Cerebellar nuclear complex (tissue), 1 donor: ENCODE data around the gene RHBDL2.
"Not testable (repeated sequence)": the region's sequence is repeated elsewhere in the genome, so short reads cannot be mapped to it uniquely, and the experiment has no call there.

Experiments
- DNase-seq, 2 experiments: peaks; one replicate each; lab custom pipeline; 2025; lab: John Stamatoyannopoulos, UW

The RHBDL2 gene

DNA sequence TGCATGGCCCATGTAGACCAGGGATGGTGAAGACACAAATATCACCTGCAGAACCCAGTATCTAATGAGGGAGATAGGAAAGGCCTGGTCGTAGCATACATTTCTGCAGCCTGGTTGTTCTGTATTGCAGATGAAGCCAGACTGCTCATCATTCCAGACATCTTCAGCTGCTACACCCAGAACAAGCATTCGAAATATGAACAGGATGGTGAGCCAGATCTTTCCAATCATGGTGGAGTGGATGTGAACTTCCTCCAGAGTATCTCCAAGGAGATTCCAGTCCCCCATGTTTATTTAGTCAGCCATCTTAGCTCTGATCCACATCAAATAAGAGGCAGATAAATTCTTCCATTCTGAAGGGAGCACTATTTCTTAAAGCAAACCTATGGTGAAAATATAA, 65.8 kb downstream of the RHBDL2 start:
- DNase-seq: no peak

DNA sequence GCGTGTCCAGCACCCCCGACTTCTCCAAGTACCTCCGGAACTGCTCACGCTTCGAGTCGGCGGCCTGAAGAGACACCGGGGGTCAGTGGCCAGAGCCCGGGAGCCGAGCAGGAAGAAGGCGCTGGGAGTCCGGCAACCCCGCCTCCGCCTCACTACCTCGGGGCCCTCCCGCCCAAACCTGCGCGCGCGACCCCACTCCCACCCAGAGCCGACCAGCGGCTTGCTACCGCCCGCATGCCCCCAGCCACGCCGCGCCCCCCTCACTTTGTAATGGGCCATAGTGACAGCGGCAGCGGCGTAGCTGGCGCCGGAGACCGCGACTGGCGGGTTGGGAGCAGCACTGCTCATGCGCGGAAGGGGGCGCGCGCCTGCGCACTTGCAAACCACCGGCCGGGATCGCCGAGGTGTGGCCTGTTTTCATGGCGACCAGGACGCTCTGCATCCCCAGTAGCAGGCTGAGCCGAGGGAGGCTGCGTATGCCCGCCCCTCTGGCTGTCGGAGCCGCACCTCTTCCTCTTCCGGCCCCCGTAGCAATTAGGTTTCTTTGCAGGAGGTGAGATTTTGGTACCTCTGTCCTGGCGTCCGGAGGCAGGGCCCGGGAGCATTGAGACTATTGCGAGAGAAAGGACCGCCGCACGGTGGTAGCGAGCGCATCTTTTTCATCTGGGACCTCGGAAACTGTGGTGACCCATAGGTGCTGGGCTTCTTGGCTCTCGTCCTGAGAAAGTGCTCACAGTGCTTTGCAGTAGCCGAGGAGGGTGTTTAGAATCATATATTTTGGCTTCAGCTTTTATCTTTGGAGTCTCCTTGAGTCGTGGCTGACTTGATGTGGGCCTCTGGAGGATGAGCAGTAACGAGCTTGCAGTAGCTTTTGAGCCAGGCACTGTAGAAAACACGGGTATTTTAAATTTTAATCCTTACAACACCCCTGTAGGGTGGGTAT, 68.3 kb downstream of the RHBDL2 start, which contains the start of gene MYCBP:
Gene MYCBP, minus strand, starts transcription at position 322 of the 943 bp plus-strand sequence. Its CDS starts 43 bp downstream, at position 279.
- peak; percentile 89 to 92 for DNase-seq

DNA sequence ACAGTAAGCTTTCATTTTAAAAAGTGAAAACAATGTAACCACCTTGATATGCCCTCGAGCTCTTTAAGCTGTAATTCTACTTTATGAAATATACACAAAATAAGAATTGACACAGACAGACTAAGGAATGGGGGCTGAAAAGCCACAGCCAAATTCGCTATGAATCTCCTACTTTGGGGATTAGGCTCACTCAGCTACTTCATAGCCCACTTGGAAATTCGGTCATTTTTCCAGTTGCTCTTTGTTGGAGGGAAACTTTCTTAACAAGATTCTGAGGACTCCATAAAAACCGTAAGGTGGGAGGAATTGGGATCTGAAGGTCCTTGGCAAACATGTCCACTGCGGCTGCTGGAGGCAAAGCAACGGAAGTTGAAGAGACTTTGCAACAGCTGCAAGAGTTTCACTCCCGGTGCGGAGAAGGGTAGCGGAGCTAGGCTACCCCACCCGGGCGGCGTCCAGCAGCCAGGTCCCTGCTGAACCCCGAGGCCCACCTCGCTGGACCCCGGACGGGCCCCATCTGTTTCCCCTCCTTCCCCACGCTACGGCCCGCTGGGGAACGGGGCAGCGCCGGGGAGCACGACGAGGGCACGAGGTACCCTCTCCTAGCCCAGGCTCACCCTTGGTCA, 69.1 kb downstream of the RHBDL2 start:
- no peak for DNase-seq

DNA sequence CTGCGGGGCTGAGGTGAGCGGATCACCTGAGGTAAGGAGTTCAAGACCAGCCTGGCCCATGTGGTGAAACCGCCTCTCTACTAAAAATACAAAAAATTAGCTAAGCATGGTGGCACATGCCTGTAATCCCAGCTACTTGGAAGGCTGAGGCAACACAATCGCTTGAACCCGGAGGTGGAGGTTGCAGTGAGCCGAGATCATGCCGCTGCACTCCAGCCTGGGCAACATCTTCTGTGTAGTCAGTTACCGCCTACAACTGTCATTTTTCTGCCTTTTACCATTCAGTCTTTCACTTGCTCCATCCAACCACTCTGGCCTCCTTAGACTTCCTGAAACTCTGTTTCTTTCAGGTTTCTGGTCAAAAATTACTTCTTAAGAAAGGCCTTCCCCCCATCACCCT, 70.6 kb downstream of the RHBDL2 start:
- no peak for DNase-seq

GRCh38 chr1:38867208-38867607, 74.4 kb downstream of the RHBDL2 start:
- DNase-seq: no peak

DNA sequence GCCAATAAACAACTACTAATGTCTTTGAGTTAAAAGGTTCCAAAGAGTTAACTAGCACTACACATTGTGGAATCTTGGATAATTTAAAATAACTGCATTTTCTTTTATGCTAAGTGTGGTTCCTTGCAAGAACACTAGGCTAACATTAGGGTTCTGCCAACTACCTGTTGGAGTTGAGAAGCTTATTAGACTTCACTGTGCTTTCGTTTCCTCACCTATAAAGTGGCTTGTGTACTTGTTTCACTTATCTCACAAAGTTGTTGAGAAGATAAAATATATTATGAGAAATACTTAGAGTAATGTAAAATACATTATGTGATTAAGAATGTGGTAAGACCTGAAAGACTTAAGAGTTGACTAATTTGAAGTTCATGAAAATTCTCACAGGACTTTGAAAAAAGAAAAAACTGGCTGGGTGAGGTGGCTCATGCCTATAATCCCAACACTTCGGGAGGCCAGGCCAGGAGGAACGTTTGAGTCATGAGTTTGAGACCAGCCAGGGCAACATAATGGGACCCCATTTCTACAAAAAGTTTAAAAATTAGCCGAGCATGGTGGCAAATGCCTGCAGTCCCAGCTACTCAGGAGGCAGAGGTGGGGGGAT, 76.4 kb downstream of the RHBDL2 start:
- no peak for DNase-seq

DNA sequence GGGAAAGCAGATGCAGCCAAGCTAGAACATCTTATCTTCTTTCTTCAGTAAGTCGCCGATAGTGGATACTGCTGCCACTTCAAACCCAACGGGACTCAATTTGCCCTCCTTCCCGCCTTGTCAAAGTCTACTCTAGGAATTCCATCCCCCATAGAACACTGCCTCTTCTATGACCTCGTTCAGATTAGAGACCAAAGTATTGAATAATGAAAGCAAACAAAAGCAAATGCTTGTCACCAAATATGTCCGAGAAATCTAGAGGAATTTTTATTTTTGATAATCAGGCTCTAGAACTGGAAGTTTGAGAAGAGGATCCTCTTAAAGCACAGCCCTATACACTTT, 81.2 kb downstream of the RHBDL2 start:
- DNase-seq: no peak

- DNase-seq: peak; percentile 87 to 96
Observed at GRCh38 chr1:38859561-38860453, 81.8 kb downstream of the RHBDL2 start, which contains the start of gene RRAGC. TSS of gene RRAGC (minus strand) at chr1:38859772. CDS start at chr1:38859646, 126 bp downstream.

DNA sequence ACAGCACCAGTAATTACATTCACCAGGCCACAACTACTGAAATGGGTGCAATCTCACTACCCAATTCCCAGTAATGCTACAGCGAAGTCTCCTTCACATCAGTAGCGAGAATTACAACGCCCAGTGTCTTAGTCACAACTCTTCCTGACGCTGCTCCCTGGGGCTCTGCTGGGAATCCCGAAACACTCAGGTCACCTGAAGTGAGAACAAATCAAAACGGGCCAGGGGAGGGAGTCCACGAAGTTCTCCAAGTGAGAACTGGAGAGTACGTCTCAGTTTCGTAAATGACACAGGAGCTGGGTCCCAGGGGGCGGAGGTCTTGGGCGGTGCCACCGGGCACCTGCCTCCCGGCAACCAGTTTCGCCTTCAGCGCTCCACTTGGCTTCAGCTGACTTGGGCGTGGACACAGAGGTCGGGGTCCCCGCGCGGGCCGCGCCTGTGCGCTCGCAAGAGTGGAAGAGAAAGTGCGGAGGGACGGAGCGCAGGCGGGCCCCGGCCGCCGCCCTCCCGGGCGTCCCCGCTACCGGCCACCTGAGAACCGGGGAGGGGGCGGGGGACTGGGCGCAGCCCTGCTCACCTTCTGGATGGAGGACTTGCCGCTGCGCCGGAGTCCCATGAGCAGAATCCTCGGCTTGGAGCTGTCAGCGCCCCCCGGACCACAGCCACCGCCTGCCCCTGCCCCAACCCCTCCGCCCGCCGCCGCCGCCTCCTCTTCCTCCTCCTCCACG, 82.6 kb downstream of the RHBDL2 start:
- DNase-seq: no peak

GRCh38 chr1:38852780-38853179, 88.8 kb downstream of the RHBDL2 start:
- DNase-seq: no peak

- no peak for DNase-seq
Observed at GRCh38 chr1:38848071-38848470, 93.6 kb downstream of the RHBDL2 start.

DNA sequence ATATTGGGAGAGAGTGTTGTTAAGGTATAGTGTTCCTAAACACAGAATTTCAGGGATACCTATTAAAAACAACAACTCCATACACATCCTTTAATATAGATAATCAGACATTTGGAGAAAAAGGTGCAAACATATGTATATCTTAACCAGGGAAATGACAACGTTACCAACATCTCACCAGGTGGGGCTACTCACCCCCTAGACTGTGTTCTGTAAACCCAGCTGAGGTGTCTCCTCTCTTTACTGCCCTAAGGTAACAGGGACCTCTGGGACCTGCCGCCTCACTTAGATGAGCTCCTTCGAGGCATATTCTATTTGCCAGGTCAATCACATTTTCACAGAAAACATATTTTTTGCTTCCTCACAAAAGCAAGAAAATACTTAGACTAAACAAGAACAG, 95.4 kb downstream of the RHBDL2 start:
- DNase-seq: no peak

DNA sequence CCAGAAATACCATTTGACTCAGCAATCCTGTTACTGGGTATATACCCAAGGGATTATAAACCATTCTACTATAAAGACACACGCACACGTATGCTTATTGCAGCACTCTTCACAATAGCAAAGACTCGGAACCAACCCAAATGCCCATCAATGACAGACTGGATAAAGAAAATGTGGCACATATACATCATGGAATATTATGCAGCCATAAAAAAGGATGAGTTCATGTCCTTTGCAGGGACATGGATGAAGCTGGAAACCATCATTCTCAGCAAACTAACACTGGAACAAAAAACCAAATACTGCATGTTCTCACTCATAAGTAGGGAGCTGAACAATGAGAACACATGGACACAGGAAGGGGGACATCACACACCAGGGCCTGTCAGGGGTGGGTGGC, 96.5 kb downstream of the RHBDL2 start:
- DNase-seq: not testable (repeated sequence)

DNA sequence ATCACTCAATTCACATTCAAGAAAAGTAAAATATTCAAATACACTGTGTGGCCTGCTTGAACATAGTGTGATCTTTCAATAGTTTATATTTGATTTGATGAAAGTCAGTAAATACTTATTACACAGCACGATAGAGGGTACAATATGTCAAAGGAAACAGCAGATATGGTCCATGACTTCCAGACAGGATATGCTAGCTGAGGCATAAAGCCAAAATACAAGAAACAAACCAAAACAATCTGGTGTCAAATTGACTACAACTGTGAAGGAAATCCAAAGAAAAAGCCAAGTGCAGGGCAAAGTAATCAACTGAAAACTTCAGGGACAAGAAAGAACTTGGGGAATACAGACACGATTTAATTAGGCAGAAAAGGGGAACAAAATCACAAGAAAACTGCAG, 101.3 kb downstream of the RHBDL2 start:
- DNase-seq: no peak

- no peak for DNase-seq
Observed at GRCh38 chr1:38839363-38839762, 102.3 kb downstream of the RHBDL2 start.

GRCh38 chr1:38836316-38836715, 105.3 kb downstream of the RHBDL2 start:
- not testable (repeated sequence) for DNase-seq
